HK-2 (cell line): Measurements from ENCODE around the gene DAPL1.
"Not testable (repeated sequence)": the region's sequence is repeated elsewhere in the genome, so short reads cannot be mapped to it uniquely, and the experiment has no call there.

ENCODE experiments used
- DNase-seq: peaks from one replicate; pipeline ENCODE4 v3.0.0-alpha.2; 2018; ENCODE audit not compliant: unreplicated experiment

Gene DAPL1

DNA sequence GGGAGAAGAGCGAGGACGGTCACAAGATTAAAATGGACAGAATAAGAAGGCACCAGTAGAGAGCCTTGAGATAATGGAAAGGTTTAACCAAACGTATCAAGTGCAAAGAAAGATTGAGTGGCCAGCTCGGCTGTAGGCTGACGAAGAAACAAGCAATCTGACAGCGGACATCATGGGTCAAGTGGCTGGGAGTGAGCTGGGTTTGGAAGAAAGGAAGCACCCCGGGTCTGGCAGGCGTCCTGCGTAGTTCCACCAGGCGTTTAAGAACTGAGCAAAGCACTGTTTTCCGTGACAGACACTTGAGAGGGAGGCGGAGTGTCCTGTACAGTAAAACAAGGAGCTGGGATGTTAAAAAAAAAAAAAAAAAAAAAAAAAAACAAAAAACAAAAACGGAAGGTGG, 27.1 kb downstream of the DAPL1 start:
- no peak for DNase-seq

DNA sequence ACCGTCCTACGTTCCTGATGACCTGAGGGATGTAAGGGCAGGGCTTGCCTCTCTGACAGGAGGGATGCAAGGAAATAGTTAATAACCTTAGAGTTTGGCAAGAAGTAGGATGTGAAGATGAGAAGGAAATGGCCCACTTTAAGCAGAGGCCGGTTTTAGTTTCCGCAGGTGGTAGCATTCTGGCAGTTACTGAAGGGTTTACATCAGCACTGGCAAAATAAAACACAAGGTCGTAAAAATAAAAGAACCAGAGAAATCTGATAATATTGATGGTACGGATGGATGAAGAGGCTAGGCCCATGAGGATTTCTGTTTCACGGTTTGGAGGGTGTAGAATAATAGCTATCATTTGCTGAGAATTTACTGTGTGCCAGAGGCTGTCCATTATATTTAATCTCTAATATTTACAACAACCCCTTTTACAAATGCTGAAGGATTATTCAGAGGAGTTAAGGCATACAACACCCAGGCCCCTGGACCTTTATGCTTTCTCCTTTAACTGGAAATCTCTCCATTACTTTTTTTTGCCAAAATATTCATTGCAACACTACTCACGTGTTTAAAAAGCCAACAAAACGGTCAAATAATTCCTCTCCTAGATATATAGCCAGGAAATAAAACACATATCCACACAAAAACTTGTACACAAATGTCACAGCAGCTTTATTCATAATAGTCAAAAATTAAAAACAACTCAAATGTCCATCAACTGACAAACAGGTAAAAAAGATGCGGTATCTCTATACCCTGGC, 28.5 kb downstream of the DAPL1 start:
- DNase-seq: no peak

DNA sequence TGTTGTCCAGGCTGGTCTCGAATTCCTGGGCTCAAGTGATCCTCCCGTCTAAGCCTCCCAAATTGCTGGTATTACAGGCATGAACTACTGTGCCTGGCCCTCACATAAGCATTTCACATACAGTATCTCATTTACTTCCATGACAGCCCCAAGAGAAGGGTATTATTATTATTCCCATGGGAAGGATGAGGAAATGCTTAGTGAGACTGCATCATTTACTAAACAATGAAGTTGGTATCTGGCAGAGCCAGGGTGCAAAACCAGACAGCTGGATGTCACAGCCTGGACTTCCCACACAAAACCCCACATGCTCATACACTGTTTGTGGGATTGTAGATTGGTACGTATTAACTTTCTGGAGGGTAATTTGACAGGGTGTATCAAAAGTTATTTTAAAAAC, 29.9 kb downstream of the DAPL1 start:
- DNase-seq: no peak

DNA sequence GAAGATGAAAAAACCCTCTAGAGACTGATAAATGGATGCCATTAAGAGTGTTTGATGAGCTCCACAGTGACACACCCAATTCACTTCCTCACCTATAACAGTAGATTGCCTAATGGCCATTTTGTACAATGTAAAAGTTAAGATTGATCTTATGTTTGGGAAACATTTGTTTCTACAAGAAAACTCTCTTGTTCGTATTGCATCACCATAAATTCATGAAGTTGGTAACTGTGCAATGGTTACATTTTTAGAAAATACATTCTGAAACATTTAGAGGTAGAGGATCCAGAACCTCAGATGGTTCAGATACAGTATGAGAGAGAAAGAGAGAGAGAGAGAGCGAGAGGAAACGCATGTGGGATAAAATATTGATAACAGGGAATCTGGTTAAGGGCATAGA, 31.8 kb downstream of the DAPL1 start:
- DNase-seq: no peak

DNA sequence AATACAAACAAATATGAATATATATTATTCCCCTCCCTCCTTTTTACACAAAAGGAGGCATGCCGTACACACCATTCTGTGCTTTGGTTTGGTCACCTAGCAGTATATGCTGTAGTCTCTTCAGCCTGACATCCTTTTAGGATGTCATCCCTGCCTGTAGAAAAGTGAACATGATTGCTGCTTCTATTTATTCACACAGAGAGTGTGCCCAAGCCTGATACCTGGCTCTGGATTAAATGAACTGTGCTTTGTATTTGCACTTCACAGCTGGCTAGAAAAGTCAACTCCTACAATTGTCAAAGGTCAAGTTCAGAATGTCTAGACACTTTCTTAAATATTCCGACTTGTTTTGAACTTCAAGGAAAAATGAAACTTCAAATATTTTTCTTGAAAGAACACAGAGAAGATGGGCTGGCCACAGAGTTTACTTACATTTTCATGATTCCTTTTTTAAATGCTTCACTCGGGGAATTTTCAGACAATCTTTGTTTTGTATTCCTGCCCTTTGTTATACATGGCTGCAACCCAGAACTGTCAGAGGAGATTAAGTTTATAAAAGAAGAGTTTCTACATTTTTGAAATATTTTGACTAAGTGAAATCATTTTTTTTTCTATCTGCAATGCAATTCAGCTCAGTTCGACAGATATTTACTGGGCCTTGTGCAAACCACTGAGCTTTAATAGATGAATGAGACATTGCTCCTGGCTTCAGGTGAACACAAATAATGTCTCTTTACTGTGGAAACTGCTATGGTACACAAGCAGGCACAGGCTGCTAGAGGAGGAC, 33.5 kb downstream of the DAPL1 start:
- DNase-seq: no peak

DNA sequence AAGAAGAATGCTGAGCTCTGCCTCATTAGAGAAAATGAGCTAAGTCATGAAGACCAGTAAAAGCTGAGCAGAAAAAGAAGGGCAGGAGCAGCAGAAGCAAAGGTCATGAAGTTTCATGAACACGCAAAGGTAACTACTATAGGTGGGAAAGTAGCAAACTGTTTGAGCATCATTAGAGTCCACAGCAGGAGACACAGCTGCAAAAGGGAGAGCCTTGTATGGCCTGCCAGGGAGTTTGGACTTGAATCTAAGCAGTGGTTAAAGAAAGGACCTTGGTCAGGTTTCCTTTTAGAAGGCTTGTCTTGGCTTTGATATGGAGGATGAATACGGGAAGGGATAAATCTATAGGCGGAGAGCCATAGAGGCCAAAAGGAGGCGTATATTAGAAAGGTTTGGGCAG, 34.0 kb downstream of the DAPL1 start:
- no peak for DNase-seq

DNA sequence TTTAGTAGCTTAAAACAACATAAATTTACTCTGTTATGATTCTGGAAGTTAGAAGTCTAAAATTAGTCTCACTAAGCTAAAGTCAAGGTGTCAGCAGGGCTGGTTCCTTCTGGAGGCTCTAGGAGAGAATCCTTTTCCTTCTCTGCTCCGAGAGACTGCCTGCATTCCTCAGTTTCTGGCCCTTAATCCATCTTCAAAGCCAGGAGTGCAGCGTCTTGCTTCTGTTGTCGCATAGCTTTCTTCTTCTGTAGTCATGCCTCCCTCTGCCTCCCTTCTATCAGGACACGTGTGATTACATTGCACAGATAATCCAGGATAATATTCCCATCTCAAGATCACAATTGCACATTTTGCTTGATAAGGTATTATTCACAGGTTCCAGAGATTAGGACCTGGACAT, 35.1 kb downstream of the DAPL1 start:
- no peak for DNase-seq

DNA sequence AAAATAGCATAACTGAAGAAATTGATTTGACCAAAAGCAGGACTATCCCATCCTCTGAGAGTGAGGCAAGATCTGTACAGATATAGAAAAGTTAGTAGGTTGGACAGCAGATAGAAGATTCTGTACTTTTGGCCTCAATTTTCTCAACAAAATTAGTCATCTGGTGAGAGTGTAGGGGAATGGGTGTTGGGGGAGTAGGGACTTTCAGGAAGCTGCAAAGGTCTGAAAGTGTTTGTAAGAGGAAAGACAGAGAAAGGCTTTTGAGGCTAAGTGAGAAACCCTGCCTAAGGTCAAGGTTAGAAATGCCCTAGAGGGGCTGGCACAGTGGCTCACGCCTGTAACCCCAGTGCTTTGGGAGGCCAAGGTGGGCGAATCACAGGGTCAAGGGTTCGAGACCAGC, 40.3 kb downstream of the DAPL1 start:
- no peak for DNase-seq

DNA sequence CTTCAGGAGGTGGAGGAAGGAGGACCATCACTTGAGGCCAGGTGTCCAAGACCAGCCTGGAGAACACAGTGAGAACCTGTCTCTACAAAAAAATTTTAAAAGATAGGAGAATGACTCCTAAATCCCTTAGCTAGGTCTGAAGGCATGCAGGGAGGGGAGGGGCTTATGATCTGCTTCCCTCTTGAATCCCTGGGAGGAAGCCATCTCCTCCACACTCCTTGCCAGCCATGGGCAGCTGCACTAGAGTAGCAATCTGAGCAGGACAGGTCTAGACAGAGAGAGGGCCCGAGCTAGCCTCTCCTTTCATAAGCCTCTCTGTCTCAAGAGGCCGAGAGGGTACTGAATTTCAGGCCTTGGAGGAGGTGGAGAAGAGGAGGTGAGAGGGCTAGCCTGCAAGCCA, 42.5 kb downstream of the DAPL1 start:
- no peak for DNase-seq

DNA sequence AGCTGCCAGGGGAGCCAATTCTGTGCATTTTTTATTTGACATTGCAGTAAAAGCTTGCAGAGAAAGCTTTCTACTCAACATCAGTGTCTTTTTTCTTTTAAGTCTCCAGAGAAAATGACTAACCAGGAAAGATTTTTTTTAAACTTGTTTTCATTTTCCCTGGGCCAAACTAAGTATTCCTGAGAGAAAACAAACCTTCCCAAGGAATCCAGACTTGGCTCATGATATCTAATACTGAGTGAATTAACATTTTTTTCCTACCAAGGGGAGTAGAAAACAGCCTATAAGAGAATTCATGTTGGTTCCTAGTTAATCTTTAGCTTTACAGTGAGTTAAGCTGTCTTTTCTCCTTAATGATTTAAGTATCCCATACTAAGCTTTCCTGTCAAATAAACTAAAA, 46.7 kb downstream of the DAPL1 start:
- no peak for DNase-seq

DNA sequence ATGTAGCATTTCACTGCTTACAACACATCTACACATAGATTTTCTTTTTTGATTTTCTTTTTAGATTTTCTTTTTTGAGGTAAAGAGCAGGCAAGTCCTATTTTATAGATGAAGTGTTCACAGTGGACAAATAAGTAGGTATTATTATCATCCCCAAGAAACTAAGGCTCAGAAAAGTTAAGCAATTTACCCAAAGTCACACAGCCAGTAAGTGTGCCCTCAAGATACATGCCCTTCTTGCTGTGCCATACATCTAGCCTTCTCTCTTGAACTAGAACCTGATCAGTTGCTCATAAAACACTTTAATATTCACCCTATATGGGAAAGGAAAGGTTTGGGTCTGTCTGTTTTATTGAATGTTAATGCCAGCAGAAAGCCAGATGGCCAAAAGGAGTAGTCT, 50.3 kb downstream of the DAPL1 start:
- no peak for DNase-seq

DNA sequence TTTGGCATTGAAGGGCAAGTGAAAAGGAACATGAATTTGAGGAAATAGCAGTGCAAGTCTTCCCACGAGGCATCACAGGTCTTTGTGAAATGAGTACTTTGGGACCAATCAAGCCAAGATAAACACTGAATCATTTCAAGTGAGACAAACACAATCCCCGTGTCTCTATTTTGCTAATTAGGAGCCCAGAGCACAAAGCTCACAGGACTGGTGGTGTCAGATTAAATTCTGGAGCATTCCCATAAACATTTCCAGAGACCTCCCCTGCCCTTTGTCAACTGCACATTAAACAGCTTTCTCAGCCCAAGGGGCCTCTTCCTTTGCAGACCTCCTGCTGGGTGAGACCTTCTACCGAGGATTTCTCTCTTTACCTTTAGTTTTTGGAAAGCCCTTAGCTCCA, 50.7 kb downstream of the DAPL1 start:
- no peak for DNase-seq

DNA sequence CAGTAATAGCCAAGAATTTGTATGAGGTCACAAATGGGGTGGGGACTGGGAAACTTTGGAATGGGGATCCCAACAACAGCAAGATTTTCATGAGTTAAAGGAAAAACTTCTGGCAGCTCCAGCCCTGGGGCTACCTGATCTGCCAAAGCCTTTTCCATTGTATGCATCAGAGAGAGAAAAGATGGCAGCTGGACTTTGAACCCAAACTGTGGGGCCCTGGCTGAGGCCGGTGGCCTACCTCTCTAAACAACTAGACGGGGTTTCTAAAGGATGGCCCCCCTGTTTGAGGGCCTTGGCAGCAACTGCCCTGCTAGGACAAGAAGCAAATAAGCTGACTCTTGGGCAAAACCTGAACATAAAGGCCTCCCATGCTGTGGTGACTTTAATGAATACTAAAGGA, 52.4 kb downstream of the DAPL1 start:
- not testable (repeated sequence) for DNase-seq

DNA sequence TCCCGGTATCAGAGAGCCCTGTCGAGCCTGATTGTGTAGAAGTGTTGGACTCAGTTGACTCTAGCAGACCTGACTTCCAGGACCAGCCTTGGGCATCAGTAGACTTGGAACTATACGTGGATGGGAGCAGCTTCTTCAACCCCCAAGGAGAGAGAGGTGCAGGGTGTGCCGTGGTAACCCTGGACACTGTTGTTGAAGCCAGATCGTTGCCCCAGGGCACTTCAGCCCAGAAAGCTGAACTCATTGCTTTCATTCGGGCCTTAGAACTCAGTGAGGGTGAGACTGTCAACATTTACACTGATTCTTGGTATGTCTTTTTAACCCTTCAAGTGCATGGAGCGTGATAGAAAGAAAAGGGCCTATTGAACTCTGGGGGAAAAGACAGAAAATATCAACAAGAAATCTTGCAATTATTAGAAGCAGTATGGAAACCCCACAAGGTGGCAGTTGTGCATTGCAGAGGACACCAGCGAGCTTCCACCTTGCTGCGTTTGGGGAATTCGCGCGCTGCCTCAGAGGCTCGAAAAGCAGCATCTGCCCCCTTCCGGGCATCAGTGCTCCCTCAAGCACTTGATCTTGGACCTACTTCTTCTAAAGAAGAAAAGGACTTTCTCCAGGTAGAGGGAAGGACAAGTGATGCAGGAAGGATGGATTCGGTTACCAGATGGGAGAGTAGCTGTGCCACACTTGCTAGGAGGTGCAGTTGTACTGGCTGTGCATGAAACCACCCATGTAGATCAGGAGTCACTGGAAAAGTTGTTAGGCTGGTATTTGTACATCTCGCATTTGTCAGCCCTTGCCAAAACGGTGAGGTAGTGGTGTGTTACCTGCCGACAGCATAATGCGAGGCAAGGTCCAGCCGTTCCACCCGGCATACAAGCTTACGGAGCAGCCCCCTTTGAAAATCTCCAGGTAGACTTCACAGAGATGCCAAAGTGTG, 53.2 kb downstream of the DAPL1 start:
- DNase-seq: not testable (repeated sequence)

DNA sequence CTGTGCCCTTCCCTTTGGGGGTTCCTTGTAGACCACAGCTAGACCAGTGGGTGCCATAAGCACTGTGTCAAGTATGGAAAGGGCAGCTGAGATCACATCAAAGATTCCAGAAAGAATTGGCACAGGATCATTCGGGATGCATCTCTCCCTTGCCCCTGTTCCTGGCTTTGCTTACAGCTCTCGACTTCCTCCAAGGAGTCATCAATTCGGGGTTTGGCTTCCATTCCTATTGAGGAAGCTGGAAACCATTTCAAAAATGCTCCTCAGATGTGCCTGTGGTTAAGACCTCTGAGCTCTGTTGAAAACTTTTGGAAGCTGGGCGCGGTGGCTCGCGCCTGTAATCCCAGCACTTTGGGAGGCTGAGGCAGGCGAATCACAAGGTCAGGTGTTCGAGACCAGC, 65.1 kb downstream of the DAPL1 start:
- not testable (repeated sequence) for DNase-seq

DNA sequence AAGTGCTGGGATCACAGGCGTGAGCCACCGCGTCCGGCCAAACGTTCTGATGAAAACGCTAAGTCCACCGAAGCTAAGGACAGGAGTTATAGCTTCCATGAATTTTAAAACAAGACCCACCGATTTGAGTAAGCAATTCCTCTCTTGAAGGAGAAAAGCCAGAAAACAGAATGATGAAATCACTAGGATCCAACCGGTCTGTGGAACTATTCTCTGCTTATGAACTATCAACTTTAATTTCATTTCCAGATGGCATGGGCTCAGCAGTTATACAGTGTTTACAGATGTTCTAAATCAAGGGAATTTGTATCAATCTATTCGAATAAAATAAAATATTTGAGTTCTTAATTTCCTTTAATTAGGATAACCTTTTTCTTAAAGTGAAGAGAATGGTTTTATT, 66.5 kb downstream of the DAPL1 start:
- DNase-seq: not testable (repeated sequence)

DNA sequence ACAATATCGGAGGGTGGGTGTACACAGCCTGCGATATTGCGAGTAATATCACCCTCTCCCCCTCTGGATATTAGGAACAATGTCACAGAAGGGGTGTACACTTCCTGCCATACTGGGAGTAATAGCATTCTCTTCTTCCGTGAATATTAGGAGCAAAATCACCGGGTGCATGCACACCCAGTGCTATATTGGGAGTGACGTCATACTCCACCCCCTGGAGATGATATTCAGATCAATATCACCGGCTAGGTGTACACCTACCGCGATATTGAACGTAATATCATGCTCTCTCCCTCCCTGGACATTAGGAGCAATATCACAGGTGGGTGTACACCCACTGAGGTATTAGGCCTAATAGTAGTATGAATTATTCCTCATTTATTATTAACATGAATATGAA, 70.4 kb downstream of the DAPL1 start:
- DNase-seq: not testable (repeated sequence)
